Measurements from ENCODE around the gene CTSK.

- no peak for TF ChIP-seq PRDM10 (tag by site-specific recombination; IDR thresholded peaks at IDR 0.05)
- no peak for TF ChIP-seq ZBTB1 (tag by site-specific recombination; IDR thresholded peaks at IDR 0.05)
- TF ChIP-seq CTCF (tag by site-specific recombination; IDR thresholded peaks at IDR 0.05) = no peak
- no peak for TF ChIP-seq AEBP2 (tag by site-specific recombination; IDR thresholded peaks at IDR 0.05; ENCODE audit: borderline replicate concordance)
- TF ChIP-seq ZNF600 (tag by site-specific recombination; IDR thresholded peaks at IDR 0.05) = no peak
Measured at GRCh38 chr1:150748878-150749719, 59.0 kb downstream of the CTSK start.

All from HEK293 (cell line).